Middle frontal gyrus (tissue), 1 donor: ENCODE measurements around the gene RHBDL3.

Experiments
- DNase-seq: peaks from one replicate; pipeline ENCODE4 v3.0.0-alpha.2; 2015; ENCODE audit warnings: low spot score; ENCODE audit errors: extremely low spot score

Gene RHBDL3

GRCh38 chr17:32266389-32267301, 1.0 kb downstream of the RHBDL3 start:
- DNase-seq, result no peak

GRCh38 chr17:32267690-32268205, 2.1 kb downstream of the RHBDL3 start:
- no peak for DNase-seq

- DNase-seq, result no peak
Measured at GRCh38 chr17:32268734-32269288, 3.2 kb downstream of the RHBDL3 start.

GRCh38 chr17:32269377-32269776, 3.7 kb downstream of the RHBDL3 start:
- peak; percentile 30 for DNase-seq

GRCh38 chr17:32271844-32272243, 6.2 kb downstream of the RHBDL3 start:
- no peak for DNase-seq

GRCh38 chr17:32274101-32274500, 8.5 kb downstream of the RHBDL3 start:
- no peak for DNase-seq

DNA sequence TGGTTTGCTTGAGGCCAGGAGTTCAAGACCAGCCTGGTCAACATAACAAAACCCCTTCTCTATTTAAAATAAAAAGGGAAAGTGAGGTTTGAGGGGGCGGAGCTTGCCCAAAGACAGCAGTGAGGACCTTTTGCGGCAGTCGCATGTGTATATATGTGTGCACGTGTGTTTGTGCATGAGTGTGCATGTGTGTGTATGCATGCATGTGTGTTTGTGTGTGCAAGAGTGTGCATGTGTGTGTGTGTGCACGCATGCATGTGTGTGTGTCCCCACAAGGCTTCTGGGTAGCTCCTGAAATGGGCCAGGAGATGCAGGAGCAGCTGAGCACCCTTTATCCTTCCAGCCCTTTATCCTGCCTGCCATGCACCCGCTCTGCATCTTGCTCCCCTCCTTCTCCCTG, 9.0 kb downstream of the RHBDL3 start:
- no peak for DNase-seq

DNA sequence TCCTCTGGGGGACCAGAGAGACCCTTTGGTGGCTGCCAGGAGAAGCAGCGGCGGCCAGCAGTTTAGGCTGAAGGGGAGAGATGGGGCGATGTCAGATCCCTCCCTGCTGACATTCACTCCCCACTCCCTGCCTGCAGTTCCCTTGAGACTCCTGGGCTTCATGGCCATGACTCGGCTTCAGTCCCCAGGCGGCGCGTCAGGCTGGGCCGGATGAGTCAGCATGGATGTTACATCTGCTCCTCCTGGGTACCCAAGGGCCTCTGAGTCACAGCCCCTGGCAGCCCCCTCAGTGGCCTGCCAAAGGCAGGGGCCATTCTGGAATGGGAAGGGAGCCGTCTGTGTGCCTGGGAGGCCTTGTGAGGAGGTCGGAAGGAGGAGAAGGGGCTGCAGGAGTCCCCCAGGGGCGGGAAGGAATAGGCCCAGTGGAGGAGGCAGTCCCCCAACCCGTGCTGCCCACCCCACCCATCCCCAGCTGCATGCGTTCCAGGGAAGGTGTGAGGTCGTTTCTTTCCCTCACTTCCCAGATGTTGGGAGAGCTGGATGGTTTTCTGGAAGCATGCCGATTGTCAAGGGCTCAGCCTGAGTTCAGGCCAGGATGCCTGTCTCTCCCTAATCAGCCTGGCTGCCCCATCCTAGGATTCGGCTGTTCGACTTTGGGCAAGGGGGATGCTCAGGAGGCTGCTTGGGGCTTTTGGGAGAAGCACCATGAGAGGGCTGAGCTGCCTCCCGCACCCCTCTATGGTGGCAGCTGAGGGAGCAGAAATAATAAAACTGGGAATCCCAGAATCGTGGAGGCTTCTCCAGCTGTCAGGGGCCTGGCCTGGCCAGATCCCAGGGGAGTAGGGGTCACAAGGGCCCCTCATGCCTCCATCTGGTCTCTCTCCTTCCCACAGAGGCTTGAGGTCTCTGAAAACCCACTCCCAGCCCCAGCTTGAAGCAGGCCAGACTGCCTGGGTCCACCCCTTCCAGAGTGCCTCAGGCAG, 9.7 kb downstream of the RHBDL3 start:
- no peak for DNase-seq

DNA sequence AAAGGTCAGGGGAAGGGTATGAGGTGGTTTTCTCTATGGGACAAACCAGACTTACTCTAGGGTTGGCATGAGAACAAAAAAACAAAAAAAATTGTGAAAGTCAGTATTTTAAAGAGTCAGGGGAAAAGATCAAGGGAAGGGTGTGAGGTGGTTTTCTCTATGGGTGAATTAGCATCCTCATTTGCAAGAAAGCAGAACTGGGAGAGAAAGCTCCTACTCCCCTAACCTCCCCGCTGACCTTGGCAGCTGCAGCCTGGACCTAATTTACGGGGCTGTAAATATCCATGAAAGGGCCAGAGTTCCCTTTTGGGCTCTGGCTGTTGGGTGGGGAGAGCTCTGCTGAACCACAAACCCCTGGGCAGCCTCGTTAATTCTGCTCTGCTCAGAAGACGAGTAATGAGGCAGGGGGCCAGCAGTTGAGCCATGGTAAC, 10.6 kb downstream of the RHBDL3 start:
- no peak for DNase-seq

DNA sequence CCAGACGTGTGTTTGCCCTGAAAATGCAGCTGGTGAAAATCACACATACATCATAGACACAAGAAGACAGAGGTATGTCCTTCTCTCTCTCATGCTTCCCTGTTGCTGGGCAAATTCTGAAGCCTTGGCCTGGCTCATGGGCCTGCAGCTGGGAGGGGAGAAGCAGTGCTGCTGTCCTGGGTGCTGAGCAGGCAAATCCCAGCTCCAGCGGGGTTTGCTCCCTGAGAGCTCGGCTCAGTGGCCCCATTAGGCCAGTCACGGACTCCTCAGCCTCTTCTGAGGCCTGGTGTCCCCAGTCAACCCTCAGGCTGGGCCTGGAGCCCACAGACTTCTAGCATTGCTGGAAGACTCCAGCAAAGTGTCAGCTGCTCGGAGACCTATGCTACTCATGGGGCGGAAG, 11.7 kb downstream of the RHBDL3 start:
- no peak for DNase-seq

DNA sequence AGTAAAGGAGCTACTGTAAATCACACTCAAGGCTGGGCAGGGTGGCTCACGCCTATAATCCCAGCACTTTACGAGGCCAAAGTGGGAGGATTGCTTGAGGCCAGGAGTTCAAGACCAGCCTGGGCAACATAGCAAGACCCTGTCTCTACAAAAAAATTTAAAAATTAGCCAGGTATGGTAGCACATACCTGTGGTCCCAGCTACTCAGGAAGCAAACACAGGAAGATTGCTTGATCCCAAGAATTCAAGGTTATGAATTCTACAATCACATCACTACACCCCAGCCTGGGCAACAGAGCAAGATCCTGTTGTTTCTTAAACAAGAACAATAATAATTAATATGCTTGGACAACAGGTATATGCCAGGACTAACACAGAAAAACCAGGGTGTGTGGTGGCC, 13.2 kb downstream of the RHBDL3 start:
- no peak for DNase-seq

DNA sequence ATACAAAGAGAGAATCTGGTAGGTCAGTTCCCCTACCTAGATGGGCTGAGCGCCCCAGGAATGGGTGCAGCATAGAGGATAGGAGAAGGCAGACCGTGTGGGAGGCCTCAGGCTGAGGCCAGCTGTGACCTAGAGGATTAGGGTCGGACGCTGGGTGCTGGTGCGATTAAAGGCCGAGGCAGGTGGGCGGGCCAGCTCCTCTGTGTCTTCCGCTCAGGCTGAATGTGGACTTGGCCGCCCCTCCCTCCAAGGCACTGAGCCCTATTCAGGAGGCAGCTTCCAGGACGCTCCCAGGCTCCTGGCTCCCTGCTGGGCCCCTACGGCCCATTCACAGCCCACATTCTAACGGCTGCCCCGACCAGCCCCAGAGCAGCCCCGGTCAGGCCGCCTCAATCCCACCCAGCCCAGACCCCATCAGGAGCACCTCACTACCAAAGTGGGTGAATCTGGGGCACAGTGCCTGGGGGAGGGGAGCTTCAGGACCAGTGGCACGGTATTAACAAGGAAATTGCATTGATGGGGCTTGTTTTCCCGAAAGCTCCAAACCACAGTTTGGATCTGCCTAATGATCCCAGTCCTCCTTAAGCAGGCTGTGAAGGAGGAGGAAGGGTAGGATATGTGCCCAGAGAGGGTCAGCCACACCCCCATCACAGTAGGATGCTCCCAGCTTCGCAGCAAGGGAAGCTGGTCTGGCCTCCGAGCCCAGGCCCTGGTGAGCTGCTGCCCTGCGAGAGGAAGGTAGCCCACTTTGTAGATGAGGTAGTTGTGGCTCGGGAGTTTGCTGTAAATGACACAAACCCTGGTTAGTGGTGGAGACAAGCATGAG, 14.5 kb downstream of the RHBDL3 start:
- no peak for DNase-seq

DNA sequence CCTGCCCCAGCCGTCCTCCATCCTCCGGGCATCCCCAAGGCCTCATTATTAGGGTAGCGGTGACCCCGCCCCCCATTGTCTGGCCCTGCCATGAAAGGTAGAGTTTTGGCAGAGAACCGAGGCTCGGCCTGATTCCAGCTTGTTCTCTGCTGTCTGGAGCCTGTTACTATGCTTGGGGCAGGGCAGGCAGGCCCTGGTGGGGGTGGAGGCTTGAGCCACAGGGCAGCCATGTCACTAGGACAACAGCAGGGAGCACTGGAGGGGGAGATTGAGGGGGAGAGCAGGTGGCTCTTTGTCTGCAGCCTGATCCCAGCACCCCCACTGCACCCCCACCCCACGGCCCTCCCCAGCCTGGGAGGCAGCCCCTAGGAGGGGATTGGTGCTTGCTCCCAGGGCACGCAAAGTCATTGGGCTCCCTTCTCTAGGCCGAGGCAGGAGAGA, 15.4 kb downstream of the RHBDL3 start:
- no peak for DNase-seq

- DNase-seq, result no peak
Measured at GRCh38 chr17:32283745-32284201, 18.1 kb downstream of the RHBDL3 start.

DNA sequence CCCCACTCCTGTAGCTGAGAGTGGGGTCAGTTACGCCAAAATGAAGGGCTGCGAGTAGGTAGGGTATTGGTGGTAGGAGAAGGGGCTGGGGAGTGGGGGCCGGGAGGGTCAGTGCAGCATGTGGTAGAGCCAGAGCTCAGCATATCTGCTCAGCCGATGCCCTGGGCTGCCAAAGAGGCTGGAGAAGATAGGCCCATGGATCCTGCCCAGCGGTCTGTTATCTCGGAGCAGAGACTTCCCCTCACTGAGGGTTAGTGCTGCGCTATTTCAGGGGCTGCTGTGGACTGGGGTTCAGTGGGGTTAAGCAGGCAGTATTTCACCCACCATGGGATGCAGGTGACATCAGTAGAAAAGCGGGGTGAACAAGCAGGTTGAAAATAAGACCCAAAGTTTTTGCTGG, 19.7 kb downstream of the RHBDL3 start:
- DNase-seq, result no peak

DNA sequence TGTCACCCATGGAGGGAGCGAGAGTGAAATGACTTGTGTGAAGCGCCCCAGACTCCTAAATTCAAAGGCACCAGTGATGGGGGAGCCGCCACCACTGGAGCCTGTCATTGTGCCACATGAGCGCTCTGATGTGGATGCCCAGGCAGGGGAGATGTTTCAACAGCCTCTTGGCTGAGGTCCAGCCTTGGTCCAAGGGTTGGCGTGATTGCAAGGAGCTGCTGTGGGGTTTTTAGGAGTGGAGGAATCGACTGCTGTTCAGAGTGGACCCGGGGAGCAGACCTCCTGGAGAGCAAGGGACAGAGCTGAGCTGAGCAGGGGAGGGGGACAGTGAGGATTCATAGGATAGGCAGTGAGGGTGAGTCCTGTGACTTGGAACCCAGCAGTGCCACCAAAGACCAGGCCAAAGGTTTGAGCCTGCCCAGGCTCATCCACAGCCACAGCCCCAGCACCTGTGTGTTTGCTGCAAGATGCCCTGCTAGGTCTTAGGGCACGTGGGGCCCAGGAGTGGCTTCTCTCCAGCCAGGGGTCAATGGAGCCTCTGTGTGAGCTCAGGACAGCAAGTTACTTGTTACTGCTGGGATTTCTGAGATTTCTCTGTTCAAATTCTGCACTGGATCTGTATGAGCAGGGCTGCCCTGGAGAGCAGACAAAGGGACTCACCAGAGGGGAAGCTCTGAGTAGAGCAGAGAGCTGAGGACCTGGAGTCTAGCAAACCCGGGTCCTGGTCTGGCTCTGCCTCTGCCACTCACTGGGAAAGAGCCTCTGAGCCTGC, 20.3 kb downstream of the RHBDL3 start:
- peak; percentile 36 for DNase-seq

DNA sequence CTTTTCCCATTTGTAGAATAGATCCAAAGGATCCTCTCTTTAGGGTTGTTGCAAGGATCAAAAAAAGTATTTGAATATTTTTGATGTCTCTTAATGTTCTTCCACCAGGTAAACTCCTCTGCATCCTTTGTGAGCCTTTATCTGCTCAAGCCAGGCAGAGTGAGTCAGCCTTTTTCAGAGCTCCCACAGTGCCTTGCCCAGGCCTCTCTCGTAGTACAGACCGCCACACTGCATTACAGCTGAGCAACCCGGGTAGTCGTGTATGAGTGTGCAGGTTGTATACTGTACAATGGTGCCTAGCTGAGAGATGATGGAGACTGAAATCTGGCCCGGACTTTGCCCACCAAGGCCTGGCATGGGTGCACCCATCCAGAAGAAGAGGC, 20.9 kb downstream of the RHBDL3 start:
- DNase-seq, result no peak

DNA sequence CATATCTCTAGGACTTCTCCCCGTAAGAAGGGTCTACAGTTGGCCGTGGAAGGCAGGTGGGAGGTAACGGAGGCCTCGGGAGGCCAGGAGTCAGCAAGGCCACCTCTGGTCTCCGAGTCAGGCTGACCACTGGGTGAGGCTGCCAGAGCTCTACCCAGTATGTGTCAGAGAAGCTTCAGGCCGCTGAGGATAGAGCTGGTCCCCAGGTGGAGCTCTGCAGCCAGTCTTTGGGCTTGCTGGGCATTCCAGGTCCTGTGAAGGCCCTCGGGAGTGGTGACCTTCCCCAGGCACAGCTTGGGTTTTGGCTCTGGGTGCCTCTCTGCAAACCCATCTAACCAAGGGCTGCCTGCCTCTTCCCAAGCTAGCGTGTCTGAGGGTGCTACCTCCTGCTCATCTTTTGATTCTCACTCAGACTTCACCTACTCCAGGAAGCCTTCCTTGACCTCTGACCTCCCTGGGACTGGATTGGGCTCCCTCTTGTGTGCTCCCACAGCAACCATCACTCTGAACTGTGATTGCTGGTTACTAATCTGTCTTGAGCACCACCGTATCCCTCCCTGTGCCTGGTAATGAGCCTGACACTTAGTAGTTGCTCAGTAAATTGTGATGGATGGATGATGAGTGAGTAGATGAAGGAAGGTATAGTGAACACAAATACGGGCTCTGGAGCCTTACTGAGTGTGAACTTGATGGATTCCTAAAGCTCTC, 22.3 kb downstream of the RHBDL3 start:
- no peak for DNase-seq

GRCh38 chr17:32288615-32289014, 23.0 kb downstream of the RHBDL3 start:
- DNase-seq, result no peak
